AG08395 (cell line): ENCODE data around the gene COBL.

ENCODE experiments used
- DNase-seq: peaks from one replicate; pipeline ENCODE4 v3.0.0; 2012; ENCODE audit warnings: mixed read lengths, low spot score

The COBL gene

DNA sequence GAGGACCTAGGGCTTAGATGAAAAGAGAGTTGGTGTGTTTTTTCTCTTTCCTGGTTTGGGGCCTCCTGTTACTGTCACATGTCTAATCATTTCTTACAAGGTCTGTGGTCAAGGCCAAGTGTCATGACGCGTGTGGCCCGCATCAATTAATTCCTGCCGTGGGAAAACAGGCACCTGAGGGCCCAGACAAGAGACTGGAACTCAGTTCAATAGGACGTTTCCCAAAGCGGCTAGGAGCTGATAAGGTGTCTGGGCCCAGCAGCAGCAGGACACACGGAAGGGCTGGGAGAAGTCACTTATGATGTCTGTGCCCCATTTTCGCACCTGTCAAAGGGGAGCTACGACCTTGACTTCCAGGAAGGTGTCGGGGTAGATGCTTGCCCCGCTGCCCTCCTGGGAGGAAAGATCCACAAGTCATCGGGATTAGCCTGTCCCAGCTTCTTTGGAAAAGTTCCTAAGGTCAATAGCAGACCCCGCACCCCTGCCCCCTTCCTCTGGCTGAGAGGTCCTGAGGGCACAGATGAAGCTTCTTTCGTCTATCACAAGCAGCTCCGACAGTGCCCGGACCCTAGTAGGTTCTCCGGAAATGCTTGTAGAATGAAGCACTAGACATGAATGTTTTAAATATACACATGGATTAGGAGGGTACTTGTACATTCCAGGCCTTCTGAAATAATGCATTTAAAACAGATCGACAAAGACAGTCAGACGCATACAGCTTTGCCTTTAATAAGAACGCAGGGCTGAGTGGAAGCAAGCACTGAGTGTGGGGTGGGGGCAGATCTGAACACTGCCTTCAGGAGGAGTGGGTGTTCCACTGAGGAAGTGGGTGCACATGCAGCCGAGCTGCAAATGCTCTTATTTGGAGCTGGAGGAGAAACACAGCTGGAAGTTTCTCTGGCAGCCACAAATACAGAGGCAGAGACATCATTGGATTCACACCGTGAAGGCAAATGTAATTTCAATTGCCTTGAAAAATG is 296.4 kb downstream of the COBL start:
- DNase-seq = no peak

DNA sequence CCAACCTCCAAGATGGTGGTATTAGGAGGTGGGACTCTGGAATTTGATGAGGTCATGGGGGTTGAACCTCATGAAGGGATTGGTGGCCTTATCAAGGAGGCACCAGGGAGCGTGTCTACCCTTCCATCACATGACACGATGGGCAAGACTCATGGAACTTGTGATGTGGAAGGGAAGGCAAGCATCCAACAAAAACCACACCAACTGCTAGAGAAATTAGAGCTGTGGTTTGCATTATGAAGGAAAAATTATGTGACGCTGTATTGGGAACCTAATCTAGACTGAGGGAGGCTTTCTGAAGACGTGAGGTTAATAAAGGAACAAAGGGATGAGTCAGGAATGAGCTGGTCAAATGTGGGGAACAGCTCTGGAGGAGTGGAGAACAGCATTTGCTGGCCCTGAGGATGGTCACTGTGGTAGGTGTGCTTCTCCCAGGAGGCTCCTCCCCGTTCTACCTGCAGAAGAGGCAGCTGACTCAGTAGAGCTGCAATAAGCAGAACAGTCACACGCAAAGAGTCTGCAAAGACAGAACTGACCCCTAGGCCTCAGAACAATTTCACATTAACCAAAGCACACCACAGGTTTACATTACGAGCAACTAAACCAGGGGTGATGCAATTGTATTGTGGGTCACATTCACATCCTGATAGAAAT is 297.3 kb downstream of the COBL start:
- DNase-seq = peak; percentile 56

DNA sequence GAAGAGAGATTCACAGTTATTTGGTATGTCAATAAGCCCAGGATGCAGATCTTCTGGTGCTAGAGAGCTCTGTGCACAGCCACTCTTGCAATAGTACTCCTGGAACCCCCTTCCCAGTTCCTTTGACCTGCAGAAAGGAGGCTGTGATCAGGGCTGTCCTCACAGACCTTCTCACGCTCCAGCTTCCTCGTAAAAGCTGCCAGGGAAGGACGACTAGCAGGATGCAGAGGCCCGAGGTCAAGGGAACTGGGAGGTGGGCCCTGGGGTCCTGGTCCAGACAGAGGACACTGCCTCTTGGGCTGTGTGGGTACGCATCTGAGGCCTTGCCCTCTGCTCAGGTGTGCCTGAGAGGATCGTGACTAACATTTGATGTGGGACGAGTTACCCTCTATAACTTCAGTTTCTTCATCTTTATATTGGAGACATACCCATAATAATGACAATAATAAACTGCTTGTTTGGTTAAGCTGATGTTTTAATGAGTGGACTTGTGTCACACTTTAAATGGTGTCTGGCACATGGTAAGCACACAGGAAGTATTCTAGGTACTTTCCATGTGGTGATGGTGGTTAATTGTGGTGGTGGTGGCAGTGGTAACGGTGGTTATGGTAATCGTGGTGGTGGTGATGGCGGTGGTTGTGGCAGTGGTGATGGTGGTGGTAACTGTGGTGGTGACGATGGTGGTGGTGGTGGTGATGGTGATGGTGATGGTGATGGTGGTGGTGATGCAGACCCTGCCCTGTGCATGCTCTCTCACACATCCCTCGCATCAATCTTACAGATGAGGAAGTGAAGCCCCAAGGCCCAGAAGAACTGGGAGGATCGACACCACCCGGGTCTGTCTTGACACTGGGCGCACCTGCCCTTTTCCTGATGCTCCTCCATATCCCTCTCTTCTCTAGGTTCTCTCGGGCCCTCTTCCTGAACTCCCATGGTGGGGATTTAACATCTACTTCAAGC is 298.8 kb downstream of the COBL start:
- no peak for DNase-seq

DNA sequence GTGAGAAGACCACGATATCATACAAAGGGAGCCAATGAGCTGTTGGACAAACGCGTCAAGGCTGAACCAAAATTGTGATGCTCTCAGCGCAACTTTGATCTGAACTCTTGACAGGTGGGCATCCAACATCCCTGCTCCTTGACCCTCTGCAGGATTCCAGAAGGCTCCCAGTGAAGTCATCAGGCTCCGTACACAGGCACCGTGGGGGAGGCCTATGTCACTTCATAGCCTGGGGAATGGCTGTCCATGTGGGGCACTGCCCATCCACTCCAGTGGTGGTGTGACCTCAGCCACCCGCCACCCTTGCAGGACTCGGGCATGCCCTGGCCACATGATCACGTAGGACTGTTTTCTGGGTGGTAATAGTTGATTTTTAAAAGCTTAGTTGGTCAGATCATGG is 300.1 kb downstream of the COBL start:
- DNase-seq = no peak

DNA sequence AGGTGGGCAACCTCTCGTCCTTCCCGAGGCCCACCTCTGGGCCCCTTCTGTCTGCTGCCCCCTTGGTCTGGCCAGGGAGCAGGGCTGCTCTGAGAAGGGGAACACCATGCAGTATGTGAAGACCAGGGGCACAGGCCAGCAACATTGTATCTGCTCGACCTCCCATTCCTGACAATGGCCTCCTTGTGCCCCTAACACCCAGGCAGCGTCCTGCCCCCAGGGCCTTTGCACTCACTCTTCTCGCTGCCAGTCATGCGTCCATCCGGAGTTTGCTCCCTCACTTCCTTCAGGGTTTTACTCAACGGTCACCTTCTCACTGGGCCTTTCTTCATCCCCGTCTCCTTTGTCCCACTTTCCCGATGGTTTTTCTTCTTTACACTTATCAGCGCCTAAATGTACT is 301.0 kb downstream of the COBL start:
- DNase-seq = no peak

DNA sequence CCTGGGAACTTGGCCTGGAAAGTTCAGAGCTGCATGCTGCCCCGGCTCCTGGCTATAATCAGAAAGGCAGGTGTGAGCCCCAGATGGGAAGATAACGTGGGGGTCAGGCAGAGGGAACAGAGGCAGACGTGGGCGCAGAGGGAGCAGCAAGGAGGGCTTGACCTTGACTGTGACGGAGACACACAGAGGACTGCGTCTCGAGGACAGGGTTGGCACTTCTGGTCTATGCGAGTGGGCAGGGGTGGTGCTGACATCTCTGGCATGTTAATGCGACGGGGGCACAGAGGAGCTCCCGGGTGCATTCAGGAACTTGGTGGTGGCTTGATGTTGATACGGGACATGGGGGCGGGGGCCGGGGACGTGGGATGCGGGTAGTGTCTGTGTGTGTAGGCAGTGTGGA is 301.8 kb downstream of the COBL start:
- no peak for DNase-seq

DNA sequence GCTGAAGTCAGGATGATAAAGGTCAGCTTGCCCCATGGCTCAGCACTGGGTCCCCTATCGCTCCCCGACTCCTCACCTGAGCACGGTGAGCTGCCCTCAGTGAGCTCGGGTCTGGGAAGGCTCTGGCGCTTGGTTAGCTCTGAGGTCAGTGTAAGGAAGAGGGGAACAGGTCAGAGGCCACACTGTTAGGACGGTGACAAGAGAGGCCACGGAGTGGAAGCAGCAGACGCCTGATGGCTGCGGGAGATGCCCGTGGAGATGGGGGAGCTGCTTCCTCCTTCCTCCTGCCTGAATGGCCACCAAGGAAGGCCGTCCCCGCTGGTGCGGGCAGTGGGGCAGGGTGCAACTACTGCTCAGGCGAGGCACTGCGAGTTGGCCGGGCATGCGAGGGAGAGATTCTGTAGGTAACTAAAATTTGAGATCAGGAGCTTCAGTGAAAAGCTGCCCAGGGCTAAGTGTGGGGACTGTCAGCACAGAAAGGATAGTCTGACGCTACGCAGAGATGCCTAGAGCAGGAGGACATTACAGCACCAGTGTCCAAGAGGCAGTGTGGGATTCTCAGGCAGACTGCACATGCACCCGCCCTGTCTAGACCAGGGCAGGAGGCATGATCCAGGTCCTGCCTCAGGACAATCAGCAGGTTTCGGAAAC is 302.6 kb downstream of the COBL start:
- DNase-seq = no peak

DNA sequence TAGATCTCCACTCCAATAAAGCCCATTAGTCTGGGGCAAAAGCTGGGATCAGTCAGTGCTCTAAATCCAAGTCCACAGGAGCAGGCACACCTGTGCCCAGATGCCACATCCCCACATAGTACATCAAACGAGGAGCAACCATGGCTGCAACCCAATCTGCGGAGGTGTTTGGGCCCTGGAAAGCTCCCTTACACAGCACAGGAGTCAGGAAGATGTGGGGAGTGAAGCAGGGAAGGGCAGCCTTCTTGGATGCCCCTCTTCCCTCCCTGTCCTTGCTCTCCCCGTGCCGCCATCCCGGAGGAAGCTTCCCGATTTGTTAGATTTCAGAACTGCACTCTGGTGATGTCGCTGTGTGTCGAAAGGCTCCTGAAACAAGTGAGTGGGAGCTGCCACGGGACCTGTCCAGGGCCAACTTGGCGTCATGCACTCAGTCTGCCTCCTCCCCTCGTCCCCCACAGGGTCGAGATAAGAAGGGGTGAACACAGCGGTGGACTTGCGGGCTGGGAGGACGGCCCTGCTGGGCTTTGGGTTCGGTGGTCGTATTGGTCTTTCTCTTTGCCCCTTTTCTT is 303.3 kb downstream of the COBL start:
- no peak for DNase-seq

DNA sequence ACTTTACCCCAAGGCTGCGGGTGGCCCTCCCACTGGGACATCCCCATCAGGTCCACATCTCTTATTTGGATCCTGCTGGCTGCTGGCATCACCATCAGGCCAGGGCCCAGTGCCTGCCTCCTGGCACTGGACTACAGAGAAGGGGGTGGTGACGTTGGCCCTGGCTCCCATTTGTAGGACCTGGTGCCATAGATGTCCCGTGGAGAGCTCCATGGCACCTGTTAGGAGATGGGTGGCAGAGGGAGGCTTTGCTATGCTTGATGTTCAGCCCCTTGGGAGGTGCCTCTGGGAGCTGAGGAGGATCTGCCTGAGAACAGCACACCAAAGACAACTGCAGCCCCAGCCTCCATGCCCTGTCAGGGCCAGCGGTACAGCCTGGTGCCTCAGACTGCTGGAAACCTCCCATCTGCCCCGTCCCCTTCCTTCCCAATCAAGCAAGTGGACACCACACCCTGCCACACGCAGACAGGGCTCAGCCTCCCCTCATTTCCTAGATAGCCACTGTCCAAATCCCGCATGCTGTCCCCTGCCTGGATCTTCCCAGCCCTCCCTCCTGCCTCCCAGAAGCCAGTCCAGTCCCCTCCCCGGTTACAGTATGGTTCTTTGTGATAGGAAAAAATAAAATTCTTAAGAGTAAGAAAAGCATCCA is 303.9 kb downstream of the COBL start:
- DNase-seq = no peak

DNA sequence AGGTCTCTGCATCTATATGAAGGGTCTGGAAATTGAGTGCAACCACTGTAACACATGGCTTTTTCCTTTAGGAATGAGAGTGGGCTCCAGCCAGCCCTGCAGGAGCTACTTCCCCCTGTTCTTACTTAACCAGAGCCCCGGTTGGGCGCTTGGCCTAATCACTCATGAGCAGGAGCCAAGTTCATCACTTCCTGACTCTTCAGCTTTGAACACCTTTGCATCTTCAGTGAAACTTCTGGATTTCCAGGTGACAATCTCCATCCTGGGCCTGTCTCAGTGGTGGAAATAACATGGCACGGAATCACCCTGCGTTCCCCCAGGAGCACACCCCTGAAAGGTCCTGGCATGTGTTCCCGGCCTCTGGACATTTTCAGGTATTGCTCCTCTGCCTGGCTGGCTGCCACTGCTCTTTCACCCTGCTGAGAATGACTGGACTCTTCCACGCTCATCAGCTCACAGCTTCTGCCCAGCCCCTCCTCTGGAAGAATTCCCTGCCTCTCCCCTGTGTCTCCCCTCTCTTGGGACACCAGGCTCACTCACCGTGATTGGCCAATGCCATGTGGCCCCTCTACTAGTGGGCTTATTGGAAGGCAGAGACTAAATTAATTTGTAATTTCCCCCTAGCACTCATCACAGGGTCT is 304.8 kb downstream of the COBL start:
- no peak for DNase-seq

DNA sequence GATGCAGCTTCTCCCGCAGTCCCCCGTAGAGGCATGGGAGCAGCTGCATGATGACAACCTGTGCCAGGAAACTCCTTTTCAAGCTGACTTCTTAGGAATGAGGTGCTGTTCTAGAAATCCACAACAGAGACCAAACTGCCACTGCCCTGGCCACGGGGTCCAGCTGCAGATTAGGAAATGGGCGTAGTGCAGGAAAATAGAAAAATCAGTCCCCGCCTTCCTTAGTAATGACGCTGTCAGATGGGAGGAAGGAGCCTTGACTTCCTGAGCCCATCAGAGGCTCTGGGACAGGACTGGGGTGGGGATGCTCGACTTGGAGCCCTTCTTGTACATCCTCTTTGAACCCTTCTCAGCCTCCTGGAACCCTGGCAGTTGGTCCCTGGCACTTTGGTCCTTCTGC is 306.1 kb downstream of the COBL start:
- no peak for DNase-seq

DNA sequence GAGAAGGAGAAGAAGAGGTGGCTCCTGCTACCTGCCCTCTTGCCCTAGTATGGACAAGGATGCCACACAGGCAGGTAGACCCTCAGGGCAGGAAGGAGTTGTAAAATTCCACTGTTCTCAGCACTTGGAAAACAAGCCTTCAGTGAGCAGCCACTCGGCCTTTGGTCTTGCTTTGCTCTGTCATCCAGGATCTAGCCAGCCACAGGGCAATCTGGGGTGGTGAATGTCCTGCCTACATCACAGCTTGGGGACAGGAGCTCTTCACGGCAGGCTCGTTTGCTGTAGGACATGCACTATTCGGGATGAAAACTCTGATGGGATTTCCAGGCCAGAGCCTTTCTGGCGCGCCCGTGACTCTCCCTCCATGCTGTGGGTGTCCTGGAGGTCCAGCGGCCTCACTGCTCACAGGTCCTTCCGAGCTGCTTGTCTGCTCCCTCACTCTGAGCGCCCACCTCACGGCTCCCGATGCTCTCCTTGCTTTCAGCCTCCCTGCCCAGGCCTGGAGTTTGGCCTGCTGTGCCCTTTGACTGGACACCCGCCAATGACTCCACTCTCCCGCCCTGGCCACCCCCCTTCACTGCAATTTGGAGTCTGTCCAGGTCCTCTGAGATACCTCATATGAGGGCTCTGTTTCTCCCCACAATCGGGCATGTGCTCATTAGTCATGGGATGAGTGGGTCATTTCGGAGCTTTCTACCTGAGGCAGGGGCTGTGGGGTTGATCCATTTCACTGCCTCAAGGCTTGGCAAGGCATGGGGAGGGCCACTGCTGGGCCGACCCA is 306.7 kb downstream of the COBL start:
- no peak for DNase-seq

DNA sequence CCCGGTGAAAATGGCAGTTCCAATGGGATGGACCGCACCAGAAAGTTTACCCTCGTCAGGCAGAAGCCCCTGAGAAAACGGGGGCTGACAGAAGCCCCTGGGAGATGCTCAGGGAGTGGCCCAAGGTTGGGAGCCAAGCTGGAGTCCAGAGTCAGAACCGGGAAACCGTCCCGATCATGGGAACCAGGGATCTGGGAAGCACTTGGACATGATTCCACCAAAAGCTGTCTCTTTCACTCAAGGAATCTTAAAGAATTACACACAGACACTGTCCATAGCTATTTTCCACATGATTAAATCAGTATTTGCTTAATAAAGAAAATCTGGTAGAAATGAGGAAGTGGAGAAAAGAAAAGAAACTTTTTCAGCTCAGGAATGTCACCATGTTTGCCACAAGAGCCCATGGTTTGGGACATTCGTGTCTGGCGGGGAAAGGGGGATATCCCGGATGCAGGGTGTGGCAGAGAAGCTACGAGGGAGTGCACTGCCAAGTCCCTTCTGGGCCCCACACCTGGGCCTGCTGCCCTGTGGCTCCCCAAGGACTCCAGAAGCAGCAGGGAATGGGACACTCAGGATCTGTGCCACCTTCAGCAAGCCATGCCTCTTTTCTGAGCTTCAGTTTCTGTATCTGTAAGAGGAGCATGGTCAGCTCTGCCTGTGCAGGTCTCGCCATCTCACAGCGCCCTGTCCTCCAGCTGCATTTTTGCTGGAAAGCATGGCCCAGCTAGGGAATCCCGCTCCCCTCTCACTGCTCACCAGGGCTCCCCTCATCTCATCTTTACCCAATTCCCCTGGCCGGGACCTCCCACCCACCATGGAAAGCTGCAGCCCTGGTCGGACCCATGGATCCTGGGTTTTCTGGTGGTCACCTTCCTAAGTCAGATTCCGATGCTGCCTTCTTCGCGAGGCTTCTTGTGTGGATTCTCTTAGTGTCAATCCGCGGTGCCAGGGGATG is 308.8 kb downstream of the COBL start:
- DNase-seq = no peak

DNA sequence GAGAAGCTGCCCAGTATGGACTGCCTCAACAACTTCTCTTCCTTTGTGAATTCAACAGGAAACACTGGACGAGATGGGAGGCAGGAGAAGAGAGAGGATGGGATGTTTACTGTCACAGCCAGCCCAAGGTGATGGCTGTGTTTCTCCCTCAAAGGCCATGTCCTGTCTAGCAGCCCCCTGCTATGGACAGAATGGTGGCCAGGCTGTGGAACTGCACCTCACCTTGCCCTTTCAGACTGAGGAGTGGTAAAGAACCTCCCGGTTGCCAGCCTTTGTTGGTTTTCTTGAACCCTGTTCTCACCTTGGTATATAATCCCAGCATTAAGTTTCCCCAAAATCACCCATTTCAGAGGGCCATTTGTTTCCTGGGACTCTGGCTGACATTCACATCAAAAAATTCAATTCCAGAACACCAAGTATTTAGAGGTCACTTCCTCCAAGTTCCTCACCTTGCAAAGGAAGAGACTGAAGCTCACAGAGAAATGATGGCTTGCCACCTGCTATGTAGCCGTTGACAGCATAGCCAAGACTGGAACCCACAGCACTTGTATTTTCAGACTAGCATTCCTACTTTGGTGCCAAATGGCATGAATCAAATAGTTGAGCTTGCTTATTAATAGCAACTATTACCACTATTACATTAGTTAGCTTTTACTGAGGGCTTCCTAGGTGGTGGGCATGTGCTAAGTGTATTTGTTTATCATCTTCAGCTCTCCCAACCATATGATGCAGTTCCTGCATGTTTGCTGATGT is 309.9 kb downstream of the COBL start:
- no peak for DNase-seq

DNA sequence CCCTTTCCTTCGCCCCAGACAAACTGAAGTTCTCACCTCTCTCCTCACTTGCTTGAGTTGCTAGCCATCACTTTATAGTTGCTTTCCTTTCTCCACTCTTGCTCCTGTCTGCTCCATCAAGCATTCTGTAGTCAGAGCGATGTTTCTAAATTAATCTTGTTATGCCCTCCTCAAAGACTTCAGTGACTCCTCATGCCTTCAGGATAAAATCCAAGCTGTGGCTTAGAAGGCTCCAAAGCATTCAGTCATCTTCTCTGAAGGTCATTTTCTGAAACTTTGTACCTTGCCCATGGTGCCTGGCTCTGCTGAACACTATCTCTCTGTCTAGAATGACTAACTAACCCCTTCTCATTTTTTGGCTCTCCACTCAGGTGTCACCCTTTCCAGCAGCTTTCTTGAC is 311.5 kb downstream of the COBL start:
- no peak for DNase-seq

DNA sequence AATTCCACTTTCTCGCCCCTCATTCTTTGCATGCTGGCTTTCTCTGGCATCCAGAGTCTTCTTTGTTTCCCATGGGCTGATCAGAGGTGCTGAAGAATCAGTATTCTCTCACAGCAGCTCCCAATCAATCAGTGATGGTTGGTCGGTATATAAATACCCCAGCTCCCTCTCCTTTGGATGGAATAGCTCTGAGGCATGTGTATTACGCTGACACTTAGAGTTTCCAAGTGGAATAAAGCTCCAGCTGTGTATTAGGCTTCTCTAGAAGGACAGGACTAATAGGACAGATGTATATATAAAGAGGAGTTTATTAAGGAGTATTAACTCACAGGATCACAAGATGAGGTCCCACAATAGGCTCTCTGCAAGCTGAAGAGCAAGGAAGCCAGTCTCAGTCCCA is 315.7 kb downstream of the COBL start:
- no peak for DNase-seq

DNA sequence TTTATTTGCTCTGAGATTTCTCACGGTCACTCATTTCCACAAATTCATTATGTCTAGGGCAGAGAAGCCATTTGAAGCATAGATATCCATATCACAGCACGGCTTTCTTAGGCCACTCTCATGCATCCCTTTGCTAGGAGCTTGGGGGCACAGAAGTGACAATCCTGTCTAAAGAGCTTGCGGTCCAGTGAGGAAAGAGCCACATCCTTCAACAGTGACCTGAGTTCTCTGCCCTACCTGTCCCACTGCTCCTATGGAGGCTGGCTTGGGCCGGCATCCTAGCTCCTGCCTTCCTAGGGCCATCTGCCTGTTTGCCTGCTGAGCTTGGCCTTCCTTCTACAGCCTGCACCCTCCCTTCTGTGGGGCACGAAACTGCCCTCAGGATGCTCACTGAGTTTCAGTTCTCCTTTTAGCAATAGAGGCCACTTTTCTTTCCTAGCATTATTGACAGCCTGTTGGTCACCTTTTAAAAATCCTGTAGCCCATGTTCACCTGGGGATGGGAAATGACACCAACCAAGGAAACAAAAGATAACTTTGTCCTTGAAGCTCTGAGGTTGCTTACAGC is 321.8 kb downstream of the COBL start:
- no peak for DNase-seq
